Measurements from ENCODE around the gene OR2Z1.

The OR2Z1 gene, protein sequence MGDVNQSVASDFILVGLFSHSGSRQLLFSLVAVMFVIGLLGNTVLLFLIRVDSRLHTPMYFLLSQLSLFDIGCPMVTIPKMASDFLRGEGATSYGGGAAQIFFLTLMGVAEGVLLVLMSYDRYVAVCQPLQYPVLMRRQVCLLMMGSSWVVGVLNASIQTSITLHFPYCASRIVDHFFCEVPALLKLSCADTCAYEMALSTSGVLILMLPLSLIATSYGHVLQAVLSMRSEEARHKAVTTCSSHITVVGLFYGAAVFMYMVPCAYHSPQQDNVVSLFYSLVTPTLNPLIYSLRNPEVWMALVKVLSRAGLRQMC

DNA sequence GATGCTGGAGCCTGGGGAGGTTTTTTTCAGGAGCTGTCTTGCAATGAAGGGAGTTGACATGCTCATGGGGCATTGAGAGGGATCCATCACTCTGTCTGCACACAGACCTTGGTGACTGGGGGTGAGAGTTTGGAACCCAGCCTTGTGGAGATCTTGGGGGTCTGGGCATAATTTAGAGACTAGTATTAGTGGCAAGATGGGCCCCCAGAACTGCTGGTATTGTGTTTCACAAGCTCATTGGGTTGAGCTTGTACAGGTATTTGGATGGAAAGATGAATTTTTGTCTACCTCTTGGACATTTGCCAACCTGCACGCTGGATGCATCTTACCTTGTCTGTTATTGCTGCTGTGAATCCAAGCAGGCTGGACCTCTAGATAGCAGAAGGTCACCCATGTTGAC lies at the start of gene OR2Z1:
Gene OR2Z1 (plus strand): TSS at position 301 of the 400 bp plus-strand sequence. CDS start 9,395 bp downstream, outside the sequence.
- in situ Hi-C loops (cut with MboI; ENCODE audit: low sequenced_read_pairs): no loop called here

DNA sequence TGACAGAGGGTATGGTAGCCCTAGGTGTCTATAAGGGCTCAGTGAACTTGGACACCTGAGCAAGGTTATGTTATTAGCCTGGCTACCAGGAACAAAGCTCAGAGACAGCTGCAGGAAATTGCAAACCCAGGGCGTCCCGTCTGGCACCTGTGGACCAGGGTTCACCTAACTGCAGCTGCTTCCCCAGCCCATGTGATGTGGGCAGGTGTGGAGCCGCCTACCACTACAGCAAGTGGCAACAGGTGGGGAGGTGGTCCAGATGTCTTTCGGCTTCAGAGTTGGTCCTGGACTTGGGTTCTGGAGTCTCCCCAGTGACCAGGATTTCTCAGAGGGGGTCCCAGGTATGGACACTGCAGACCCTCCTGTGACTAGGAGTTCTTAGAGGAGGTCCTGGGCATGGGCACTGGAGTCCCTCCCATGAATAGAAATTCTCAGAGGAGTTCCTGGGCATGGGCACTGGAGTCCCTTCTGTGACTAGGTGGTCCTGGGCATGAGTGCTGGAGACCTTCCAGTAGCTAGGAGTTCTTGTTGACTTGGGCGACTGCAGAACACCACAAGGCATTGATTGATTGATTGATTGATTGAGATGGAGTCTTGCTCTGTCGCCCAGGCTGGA lies 48.0 kb upstream of the OR2Z1 start:
- in situ Hi-C loops (cut with MboI; ENCODE audit: low sequenced_read_pairs): no loop called here

DNA sequence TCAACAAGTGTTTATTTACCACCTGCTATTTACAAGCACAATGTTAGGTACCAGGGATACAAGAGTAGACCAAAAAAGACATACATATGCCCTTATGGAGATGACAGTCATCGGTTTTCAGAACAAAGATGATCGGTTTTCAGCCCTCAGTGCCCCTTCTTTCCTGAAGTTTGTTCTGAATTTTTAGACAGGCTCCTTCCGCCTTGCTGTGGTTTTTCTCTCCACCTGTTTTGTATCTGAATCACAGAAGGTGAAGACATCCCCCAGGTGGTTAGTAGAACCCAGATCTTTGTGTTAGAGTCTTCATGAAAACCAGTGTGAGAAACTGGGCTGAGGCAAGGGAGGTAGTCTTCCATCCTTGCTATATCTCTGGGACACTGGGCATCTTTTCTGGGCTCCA lies 46.4 kb upstream of the OR2Z1 start:
- in situ Hi-C loops (cut with MboI; ENCODE audit: low sequenced_read_pairs): no loop called here

DNA sequence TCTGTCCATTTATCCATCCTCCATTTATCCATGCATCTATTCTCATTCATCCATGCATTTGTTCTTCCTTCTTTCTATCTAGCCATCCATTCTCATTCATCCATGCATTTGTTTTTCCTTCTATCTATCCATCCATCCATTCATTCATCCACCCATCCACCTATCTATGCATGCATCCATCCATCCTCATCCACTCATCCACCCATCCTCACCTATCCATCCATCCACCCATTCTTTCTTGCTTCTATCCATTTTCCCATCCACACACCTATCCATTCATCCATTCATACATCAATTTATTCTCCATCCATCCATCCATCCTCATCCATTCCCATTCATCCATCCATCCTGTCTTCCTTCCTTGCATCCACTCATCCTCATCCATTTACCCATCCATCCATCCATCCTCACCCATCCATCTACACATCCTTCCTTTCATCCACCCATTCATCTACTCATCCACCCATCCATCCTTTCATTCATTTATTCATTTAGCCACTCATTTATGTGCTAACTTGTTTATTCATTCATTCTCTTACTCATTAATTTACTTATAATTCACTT lies 43.1 kb upstream of the OR2Z1 start:
- in situ Hi-C loops (cut with MboI; ENCODE audit: low sequenced_read_pairs): no loop called here

DNA sequence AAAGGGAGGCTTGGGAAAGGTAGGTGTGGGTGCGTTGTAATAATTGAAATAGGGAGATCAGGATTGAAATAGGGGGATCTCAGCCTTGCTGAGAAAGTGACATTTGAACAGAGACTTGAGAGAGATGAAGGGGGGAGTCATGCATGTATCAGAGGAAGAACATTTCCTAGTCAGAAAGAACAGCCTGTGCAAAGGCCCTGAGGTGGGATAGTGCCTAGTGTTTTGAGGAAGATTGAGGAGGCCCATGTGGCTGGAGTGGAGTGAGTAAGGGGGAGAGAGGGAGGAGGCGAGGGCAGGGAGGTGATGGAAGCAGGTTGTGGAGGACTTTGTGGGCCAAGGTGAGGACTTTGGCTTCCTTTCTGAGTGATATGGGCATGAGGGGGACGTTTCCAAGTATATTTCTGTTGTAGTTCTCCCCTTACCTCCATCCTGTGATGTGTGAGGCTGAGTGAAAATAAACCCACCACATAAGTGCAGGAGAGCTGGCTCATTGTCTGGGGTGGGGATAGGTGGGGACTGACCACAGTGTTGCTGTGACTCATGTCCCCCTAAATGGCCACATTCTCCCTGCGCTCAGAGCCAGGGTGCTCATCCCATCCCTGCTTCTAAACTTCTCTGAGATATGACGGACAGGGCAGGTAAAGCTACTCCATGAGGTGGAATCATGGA lies 40.6 kb upstream of the OR2Z1 start:
- in situ Hi-C loops (cut with MboI; ENCODE audit: low sequenced_read_pairs): no loop called here

DNA sequence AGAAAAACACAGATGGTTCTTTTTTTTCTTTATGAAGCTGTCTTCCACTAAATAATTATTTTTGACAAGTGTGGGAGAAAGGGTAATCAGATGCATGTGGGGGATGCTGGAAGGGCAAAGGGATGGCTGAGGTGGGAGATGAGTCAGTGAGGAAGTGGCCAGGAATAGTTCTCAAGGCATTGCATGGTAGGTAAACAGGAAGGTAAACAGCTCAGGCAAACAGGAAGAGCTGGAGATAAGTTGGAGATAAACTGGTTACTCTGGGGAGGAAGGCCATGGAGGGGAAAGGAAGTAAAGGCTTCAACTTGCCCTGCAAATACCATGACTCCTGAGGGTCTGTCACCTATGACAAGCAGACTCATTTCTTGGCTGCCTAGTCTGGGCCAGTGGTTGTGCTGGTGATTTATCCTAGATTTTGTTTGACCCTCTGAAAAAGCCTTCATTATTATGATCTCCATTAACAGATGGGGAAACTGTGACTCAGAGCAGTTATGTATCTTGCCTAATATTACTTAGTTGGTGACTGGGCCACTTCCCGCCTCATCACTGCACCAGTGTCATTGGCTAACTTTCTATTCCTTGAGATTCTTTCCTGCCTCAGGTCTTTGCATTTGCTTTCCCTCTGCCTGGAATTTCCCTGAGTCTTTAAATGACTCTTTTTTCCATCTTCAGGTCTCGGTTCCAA lies 39.9 kb upstream of the OR2Z1 start:
- in situ Hi-C loops (cut with MboI; ENCODE audit: low sequenced_read_pairs): no loop called here

DNA sequence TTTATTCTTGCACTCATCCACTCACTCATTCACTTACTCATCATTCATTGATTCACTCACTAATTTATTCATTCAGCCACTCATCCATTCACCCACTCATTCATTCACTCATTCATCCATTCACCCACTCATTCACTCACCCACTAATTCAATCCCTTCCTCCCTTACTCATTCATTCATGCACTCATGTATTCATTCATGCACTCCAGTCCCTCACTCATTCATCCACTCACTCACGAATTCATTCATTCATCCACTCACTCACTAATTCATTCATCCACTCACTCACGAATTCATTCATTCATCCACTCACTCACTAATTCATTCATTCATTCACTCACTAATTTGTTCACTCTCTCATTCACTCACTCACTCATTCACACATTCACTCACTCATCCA lies 39.0 kb upstream of the OR2Z1 start:
- in situ Hi-C loops (cut with MboI; ENCODE audit: low sequenced_read_pairs): no loop called here

DNA sequence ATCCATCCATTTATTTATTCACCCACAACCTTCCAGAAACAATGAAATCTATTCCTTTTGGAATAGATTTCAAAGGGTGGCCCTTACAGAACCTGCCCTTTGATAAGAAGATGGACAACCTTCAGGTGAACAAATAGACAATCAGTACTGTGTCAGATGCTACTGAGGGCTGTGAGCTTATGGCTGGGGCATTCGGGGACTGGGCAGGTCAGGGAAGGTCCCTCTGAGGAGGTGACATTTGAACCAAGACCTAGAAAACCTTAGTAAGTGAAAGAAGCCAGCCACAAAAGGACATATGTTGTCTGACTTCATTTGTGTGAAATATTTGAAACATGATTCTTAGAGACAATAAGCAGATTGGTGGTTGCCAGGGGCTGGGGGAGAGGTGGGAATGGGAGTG lies 38.5 kb upstream of the OR2Z1 start:
- in situ Hi-C loops (cut with MboI; ENCODE audit: low sequenced_read_pairs): no loop called here

DNA sequence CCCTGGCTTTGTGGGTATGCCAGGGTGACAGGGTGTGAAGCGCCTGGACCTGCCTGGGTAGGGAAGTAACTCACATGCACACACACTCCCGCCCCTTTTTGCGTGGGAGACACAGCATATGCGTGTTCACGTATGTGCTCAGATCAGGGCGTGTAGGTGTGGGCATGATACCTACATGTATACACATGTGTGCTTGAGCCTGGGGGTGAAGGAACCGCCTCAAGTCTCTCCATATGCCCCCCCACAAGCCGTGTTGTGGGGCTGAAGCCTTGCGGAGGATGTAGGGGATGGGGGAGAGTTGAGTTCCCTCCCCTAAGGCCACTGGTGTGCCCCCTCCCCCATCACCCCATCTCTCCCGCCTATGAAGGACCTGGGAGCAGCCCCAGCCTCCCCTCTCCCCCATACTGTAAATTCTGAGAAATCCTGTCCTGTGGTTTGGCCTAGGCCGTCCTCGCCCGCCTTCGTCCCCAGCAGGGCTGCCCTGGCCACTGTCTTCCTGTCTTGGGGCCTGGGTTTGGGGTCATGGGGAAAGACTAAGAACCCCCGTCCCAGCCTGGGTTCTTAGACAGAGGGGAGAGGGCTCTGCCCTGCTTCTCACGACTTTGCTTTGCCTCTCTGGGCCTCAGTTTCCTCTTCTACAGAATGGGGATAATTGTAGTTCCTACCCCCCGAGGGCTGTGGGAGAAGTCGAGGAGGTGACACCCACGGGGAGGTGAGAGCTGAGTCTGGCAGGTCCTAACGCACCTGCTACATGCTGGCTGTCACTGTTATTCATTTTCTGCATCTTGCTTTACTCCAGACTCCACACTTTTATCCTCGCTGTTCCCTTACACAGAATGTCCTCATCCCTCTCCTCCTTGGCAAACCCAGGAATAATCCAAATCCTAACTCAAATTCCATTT lies 37.2 kb upstream of the OR2Z1 start:
- in situ Hi-C loops (cut with MboI; ENCODE audit: low sequenced_read_pairs): no loop called here

DNA sequence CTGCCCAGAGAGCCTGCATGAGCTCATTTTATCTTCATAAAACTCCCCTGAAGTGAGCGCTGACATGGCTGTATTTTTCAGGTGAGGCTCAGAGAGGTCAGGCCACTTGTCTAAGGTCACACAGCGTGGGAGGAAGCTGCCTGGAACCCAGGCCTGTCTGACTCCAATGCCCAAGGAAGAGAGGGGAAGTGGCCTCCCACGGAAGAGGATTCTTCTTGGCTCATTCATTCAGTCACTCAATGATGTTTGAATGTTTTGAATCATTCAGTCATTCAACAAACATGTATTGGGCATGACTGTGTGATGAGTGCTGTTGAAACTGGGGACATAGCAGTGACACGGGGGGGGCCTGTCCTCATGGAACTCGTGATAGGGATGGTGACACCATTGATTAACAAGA lies 34.9 kb upstream of the OR2Z1 start:
- in situ Hi-C loops (cut with MboI; ENCODE audit: low sequenced_read_pairs): no loop called here

DNA sequence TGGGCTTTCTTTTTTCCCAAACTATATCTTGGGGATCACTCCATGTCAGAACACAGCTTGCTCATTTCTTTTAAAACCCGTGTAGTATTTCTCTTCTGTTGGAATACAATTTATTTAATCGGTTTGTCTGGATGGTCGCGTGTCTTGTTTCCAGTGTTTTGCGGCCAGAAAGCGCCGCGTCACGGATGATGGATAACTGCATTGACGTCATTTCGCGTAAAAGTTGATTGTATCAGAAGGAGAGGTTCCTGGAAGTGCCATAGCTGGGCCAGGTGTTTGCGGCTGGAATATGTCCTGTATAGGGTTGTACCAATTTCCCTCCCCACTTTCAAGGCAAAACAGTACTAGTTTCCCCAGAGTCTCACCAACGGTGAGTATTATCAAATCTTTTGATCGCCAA lies 32.5 kb upstream of the OR2Z1 start:
- in situ Hi-C loops (cut with MboI; ENCODE audit: low sequenced_read_pairs): no loop called here

DNA sequence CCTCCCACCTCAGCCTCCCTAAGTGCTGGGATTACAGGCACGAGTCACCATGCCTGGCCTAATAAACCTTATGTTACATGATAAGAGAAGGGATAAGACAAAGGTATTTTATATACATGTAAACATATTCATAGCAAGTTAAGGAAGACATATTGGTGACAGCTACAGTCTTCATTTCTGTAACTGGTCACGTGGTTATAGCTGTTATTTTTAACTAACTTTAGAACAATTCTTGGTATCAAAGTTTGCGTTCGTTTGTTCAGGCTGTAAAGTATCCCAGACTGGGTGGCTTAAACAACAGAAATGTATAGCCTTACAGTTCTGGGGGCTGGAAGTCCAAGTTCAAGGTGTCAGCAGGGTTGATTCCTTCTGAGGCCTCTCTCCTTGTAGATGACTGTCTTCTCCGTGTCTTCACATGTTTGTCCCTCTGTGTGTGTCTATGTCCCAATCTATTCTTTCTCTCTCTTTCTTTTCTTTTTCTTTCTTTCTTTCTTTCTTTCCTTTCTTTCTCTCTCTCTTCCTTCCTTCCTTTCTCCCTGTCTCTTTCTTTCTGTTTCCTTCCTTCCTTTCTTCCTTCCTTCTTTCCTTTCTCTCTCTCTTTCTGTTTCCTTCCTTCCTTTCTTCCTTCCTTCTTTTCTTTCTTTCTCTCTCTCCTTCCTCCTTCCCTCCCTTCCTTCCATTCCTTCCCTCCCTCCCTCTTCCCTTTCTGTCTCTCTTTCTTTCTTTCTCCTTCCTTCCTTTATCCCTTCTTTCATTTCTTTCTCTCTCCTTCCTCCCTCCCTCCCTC lies 30.5 kb upstream of the OR2Z1 start:
- in situ Hi-C loops (cut with MboI; ENCODE audit: low sequenced_read_pairs): loop anchor here (5.0 to 10.0 kb wide), 2 partner anchors 39 to 76 kb away; partner anchors contain the start of gene ADAMTS10

DNA sequence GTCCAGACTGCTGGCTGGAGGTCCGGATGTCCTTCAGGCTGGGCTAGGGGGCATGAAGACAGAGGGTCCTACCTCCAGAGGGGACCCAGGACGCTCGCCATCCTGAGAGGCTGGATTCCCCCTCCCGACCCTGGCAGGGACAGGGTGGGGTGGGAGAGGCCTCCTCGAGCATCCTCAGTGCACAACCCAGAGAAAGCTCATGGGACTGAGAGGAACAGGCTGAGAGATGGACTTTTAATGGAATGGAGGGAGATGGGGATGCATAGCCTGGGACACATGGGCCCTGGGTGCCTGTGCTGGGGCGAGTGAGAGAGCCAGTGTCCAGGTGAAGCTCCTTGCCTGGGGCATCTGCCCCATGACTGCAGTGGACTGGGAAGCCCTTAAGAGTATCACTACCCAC lies 25.9 kb upstream of the OR2Z1 start:
- in situ Hi-C loops (cut with MboI; ENCODE audit: low sequenced_read_pairs): loop anchor here (10.0 kb wide), 1 partner anchor 81 kb away; the partner anchor contains the start of gene ADAMTS10

DNA sequence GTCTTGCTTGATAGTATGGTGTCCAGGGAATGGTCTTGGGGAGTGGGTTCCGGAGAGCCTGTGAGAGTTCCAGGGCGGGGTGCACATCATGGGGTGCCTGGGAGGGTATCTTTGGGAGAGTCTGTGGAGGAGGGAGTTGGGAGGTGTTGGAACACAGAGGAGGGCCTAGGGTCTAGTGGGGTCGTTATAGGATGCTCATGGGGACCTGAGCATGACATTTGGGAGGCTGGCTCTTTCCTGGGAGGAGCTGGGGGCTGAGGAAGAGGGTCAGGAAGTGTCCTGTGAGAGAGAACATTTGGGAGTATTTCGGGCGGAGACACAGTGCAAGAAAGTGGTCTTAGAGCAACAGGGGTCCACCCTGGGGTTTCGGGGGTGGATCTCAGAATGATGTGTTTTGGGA lies 25.5 kb upstream of the OR2Z1 start:
- in situ Hi-C loops (cut with MboI; ENCODE audit: low sequenced_read_pairs): loop anchor here (10.0 kb wide), 1 partner anchor 81 kb away; the partner anchor contains the start of gene ADAMTS10

DNA sequence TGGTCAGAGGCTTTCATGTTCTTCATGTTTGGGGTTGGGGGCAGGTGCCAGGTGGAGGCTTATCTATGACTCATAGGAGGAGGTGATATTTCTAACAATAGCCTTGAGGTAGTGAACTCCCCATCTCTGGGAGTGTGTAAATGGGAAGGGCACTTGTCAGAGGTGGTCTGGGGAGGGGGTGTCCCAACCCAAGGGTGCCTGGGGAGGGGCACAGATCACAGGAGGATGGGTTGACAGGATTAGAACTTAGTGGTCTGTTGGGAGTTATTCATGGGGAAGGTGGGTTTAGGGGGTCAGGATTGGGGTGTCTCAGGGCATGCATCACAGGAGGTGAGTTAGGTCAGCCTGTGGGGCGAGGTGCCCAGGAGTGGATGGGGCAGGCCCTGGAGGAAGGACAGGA lies 24.4 kb upstream of the OR2Z1 start:
- in situ Hi-C loops (cut with MboI; ENCODE audit: low sequenced_read_pairs): loop anchor here (10.0 kb wide), 1 partner anchor 82 kb away; the partner anchor contains the start of gene ADAMTS10

DNA sequence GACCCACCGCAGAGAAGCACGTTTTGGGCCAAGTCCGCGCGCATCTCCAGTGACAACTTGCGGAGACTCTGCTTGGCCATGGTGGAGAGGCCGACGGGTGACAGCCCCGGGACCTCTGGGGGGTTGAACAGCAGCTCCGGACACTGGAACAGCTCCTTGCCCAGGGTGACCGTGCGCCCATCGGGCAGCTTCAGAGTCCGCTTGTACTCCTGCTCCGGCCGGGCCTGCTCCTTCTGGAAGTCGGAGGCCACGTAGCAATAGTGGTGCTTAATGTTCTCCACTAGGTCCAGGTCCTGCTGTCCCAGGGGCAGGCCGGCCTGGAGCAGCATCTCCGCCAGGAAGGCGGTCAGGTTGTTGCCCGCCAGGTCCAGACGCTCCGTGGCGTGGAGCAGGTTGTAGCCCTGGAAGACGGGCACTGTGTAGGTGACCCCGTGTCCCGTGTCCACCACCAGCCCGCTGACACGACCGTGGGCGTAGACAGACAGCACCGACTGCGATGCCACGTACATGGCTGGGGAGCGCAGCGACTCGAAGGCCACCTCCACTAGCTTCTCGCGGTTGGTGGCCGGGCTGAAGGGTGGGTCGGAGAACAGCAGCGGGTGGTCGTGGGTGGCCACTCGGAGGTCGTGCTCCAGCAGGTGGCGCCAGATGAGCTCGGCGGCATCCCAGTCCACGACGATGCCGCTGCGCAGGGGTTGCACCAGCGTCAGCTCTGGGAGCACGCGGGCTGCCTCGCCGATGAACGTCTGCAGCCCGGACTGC lies 23.6 kb upstream of the OR2Z1 start:
- in situ Hi-C loops (cut with MboI; ENCODE audit: low sequenced_read_pairs): loop anchor here (10.0 kb wide), 1 partner anchor 83 kb away; the partner anchor contains the start of gene ADAMTS10

DNA sequence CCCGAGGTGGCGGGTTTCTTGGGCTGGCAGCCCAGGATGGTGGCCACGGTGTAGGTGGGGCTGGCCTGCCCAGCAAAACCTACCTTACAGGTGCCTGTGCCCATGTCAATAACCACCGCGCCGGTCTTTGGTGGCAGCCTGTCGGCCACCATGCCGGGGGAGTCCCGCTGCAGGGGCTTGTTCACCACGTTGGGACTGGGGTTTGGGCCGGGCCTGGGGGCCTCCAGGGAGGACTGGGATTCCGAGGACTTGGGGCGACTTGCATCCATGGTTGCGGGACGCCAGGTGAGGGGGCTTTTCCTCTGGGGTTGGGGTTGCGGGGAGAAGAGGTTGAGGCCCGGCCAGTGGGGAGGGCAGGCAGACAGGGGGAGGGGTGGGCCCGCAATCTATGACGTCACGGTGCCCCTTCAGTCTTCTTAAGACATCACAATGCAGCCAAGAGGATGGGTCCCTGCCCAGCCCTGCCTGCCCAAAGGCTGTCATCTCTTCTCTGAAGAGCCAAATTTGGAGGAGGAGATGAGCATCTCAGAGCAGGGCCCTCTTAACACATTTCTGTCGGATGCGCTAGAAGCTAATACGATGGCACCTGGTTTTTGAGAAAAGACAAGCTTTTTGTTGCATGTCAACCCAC lies 22.9 kb upstream of the OR2Z1 start, which contains the start of gene ACTL9:
Gene ACTL9 (minus strand): TSS at position 363 of the 631 bp plus-strand sequence. CDS start 94 bp downstream, at position 269.
- in situ Hi-C loops (cut with MboI; ENCODE audit: low sequenced_read_pairs): loop anchor here (10.0 kb wide), 1 partner anchor 84 kb away; the partner anchor contains the start of gene ADAMTS10

Data from HL-60/S4 treated with retinoic acid at 250 ng/mL for 4 days and 3 days (cell line).